NCI-H460 (cell line): Measurements from ENCODE around the gene BTN3A1. TPM values are rescaled to one million over a fixed set of nuclear protein-coding genes. Genes with fewer than 3 reads are reported as not detected.
"Not testable (repeated sequence)": the region's sequence is repeated elsewhere in the genome, so short reads cannot be mapped to it uniquely, and the experiment has no call there.

Experiments used
- DNase-seq: peaks from one replicate; pipeline ENCODE4 v3.0.0-alpha.2; 2016; ENCODE audit warnings: low read depth; ENCODE audit errors: extremely low read depth
- total RNA-seq: library from RNA; depleted of rRNA; stranded (reverse); fragments of >200 nt; shearing (Covaris generic); gene quantifications from 2 replicates; pipeline ENCODE4 v1.2.3, GENCODE V29; 2014

The BTN3A1 gene
- total RNA-seq, 1 experiment from 2014 or later: 11.4 TPM

GRCh38 chr6:26438000-26438399 is 35.9 kb downstream of the BTN3A1 start:
- DNase-seq: no peak

DNA sequence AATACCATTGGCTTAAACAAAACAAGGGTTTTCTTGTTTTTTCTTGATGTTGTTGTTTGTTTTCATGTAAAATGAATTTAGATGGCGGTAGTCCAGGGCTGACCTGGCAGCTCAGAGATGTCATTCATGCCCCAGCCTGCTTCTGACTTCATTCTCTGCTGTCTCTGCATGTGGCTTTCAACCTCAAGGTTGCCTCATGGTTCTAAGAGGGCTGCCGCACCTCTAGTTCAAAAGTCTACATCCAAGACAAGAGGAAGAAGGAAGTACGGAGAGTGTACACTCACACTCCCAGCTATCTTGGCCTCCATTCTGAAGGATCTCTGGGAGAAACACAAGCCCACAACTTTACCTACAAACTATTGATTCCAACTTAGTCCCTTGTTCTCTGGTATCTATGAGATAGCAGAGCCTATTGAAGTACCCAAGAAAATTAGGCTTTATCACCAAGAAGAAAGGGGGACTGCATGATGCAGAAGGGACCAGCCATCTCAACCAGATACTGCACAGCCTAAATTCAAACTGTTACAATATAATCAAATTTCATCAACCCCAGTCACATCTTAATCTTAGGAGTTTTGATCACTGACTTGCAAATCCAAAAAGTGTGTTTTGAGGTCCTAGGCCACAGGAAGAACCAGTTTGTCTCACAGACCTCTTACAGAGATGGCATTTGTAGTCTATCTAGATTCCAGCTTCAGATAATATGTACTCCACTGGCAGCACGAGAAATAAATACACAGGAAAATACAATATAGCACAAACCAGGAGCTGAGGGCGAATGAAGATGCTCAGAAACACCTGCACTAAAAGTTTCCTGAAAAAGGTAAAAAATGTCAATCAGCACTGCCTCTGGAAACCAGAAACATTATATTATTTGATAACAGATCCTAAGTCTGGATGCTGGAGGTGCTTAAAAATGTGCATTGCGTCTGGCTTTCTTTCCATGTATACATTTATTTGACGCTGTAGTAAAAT is 37.4 kb downstream of the BTN3A1 start:
- DNase-seq: no peak

DNA sequence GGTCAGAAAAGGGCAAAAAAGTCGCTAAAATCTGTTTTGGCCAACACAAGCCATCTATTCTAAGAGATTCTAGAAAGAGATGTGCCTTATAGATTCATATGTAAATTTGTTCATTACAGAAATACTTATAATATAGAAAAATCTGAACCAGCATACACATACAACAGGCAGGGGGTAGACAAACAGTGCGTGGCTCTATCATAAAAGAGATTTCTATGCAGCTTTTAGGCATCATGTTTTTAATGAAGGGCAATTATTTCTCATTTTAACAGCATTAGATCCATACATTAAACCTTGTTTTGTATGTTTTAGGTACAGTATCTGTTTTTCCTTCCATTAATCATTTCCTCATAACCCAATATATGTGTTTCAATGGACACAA is 38.9 kb downstream of the BTN3A1 start:
- no peak for DNase-seq

GRCh38 chr6:26441977-26442376 is 39.9 kb downstream of the BTN3A1 start:
- DNase-seq: no peak

DNA sequence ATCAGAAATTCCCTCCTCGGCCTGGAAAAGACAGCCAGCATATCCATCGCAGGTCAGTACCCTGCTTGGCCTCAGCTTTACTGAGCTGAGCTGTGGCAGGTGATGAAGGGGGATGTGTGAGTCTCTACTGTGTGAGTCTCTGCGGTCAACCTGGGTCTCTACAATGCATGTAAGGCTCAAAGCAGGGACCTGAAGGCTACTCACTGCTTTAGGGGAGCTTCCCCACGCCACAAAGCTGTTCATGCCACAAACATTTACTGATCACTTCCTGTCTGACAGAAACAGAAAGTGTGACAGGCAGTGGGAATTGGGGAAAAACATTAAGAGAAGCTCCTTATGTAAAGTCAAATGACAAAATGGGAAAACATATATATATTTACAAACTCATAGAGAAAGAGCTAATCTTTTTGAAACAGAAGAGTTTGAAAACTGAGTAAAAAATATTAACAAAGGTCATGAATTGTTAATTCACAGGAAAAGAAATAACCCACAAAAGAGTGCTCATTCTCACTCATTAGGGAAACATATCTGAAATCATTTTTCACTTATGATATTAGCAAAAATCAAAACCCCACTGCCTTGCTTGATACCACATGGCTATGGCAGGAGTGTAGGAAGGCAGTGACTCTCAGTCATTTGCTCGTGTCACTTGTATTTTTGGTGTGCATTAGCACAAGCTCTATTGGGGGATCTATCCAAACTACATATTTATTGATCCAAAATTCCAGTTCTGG is 44.0 kb downstream of the BTN3A1 start:
- DNase-seq: no peak

GRCh38 chr6:26447257-26447656 is 45.2 kb downstream of the BTN3A1 start:
- no peak for DNase-seq

DNA sequence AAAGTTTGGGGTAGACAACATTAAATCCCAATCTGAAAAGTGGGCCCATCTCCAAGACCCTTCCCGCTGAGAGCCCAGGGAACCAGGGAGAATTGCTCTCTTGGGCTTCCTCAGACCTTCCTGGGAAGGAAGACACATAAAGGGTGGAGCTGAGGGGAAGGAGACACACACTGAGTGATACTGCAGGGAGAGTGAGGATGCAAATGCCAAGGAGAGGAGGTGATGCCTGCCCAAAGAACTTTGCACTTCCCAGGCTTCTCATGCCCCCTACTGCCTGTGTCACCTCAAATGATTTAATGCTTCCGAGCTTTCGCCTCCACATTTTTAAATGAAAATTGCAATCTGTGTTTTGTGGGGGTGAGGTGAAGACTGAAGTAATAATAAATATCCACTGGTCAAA is 48.2 kb downstream of the BTN3A1 start:
- no peak for DNase-seq

DNA sequence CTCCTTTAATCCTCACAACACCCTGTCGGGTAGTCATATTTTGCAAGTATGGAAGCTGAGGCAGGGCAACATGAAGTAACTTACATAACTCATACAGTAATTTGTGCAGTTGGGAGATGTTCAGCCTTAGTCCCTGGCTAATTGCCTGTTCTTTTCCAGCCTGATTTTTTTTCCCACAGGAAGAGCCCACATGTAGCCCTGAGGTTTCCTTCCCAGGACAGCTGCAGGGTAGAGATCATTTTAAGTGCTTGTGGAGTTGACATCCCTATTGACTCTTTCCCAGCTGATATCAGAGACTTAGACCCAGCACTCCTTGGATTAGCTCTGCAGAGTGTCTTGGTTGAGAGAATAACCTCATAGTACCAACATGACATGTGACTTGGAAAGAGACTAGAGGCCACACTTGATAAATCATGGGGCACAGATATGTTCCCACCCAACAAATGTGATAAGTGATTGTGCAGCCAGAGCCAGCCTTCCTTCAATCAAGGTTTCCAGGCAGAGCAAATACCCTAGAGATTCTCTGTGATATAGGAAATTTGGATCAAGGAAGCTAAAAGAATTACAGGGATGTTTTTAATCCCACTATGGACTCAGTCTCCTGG is 50.7 kb downstream of the BTN3A1 start:
- no peak for DNase-seq

DNA sequence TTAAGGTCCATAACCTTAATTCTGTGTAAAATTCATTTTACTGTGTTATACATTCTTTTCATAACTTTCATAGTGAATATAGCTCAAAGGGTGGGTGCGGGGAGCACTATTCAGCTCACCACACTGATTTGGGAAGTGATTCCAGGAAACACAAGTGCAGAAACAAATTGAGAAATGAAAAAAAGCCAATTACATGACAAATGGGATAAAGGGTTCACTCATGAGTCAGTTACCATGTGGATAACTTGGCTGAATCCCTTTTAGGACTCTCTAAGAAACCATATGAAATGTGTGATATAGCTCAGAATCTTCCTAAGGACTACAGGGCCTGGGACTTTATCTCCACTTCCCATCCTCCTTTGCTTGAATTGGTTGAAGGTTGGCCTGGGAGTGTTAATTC is 52.6 kb downstream of the BTN3A1 start:
- DNase-seq: no peak

GRCh38 chr6:26455357-26455970 is 53.4 kb downstream of the BTN3A1 start:
- no peak for DNase-seq

DNA sequence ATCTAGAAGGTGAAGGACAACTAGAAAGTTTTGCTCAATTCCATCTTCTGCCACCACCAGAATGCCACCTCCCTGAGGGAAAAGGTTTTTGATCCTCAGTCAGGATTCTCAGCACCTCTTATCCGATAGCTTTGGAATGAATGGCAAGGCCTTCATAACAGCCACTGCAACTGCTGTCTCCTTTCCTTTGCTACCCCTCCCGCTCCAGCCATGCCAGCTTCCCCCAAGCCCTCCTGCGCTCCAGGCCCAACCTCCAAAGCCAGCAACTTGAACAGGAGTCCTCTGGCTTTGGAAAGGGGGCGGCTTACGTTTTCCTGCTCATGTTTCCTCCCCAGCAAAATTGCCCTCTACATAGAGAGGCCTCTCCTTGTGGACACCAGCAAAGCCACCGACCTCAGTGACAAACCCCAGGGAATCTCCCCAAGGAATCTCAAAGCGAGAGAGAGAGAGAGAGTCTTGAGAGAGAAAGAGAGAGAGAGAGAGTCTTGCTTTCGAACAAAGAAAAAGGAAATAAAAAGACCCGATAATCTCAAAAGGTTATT is 55.3 kb downstream of the BTN3A1 start:
- DNase-seq: no peak

DNA sequence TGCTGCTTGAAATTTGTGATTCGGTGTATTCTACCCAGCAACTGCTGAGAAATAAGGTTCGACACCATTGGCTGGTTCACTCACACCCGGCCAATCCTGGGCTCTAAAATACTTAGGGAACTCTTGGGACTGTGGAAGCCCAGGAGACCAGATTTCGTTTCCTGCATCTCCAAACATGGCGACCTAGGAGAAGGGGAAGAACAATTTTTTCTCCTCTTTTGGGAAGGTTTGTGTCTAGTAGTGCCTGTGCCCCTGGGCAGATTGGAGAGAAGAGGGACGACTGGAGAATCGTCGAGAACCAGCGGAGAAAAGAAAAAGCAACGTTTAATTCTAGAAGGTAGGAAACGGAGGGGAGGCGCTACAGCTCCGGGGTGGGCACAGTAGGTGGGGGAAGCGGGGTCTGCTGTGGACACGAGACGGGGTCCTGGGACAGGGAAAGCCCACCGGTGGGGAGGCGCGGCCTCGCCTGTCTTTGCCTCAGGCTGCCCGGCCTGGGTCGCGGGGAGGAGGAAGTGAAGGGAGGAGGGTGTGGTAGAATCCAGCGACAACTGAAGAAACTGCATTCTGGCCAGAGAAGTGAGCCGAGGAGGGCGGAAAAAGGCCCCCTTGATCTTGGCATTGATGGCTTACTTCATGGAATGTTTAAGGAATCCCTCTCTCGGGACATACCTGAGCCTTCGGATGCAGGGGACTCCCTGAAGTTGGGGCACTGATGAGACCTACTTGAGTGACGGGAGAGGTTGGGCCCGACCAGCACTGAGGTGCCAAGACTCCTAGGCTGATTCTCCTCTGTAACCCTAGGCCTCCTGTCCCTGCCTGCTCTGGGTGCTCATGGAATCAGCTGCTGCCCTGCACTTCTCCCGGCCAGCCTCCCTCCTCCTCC is 56.0 kb downstream of the BTN3A1 start, which contains the start of gene BTN2A1:
Gene BTN2A1 (plus strand): TSS at position 150 of the 883 bp plus-strand sequence. CDS start 682 bp downstream, at position 832.
- peak; percentile 86 for DNase-seq

DNA sequence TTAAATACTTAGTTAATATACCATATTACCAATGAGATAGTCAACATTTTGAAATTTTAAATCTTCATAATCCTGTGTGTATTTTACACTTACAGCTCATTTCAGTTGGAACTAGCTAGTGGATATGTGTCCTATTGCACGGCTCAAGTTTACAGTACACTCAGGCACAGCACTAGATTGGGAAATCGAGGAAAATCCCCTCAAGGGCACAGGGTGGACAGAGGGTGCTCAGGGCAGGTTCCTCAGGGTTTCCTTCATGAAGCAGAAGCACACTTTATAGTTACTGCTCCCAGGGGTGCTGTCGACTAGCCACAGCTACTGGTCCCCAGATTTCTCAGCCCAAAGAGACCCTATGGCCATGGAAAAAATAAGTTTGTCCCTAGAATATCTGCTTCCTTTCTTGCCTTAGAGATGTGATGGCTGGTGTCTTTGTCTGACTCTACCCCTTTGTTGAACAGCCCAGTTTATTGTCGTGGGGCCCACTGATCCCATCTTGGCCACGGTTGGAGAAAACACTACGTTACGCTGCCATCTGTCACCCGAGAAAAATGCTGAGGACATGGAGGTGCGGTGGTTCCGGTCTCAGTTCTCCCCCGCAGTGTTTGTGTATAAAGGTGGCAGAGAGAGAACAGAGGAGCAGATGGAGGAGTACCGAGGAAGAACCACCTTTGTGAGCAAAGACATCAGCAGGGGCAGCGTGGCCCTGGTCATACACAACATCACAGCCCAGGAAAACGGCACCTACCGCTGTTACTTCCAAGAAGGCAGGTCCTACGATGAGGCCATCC is 57.1 kb downstream of the BTN3A1 start:
- no peak for DNase-seq

- DNase-seq: not testable (repeated sequence)
Observed at GRCh38 chr6:26461353-26461752, 59.3 kb downstream of the BTN3A1 start.

DNA sequence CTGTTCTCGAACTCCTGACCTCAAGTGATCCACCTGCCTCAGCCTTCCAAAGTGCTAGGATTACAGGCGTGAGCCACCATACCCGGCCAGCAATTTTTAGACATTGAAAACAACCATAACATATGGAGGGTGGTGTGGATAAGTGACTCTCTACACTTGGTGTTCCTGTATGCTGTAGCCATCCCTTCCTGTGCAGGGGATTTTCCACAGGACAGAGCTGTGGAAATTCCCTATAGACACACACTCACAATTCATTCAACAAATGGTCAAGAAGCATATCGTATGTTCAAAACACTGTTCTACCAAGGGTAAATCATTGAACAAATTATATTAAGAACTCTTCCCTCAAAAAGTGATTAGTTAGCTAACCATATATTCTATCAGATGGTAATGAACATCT is 61.9 kb downstream of the BTN3A1 start:
- no peak for DNase-seq

DNA sequence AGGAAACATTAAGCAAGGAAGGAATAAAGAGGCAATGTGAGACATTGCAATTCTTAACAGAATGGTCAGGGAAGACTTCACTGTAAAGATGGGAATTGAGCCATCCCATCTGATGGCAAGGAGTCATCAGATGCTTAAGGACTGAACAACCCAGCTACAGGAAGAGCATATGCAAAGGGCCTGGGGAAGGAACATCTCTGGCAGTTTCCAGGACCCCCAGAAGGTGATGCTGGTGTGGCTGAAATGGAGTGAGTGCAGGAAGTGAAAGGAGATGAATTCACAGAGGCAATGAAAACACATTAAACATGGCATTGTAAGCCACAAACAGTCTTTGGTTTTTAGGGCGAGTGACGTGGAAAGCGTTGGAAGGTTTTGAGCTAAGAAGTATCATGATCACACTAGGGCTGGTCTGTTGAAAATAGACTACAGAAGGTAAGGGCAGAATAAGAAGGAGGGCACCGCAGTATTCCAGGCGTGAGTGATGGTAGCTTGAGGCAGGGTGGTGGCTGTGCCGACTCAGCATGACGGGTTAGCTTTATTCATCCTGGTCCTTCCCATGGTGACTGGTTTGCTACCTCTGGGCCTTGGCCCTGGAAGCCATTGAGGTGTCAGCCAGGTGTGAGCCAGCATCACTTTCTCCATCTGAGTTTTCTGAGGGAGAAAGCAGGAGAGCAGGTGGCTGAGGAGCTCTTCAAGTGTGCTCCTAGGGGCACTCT is 62.5 kb downstream of the BTN3A1 start:
- DNase-seq: no peak
